SK-N-SH (cell line): ENCODE data around the gene CD276. TPM values are rescaled to one million over a fixed set of nuclear protein-coding genes. Genes with fewer than 3 reads are reported as not detected.

Experiments
- CTCF ChIA-PET: fragments of 300-600, 350-600 bp; formaldehyde crosslinking; extraction: SDS; loops from one replicate; lab custom pipeline; 2021; lab: Yijun Ruan, JAX
- POLR2A ChIA-PET: fragments of 350-600 bp; sonication (Branson Sonifier 250); formaldehyde crosslinking; extraction: SDS; loops from one replicate; lab custom pipeline; 2020; ENCODE audit warnings: antibody characterized with exemption, inconsistent platforms; lab: Yijun Ruan, JAX
- DNase-seq: peaks from one replicate; pipeline ENCODE4 v3.0.0; 2012
- H2AFZ ChIP-seq: fragments of 200-600 bp; sonication (generic); 2 replicates; pipeline ENCODE4 v1.8.1; 2016; ENCODE audit warnings: antibody characterized with exemption, mild to moderate bottlenecking, low read depth
- H3F3A ChIP-seq: fragments of 200-600 bp; sonication (generic); replicated peaks from 2 replicates; pipeline ENCODE3; 2016; ENCODE audit warnings: antibody characterized with exemption, mild to moderate bottlenecking; ENCODE audit not compliant: insufficient read depth
- H3K27ac ChIP-seq, 2 experiments: fragments of 200-500 bp in 1 of 2; fragments of 200-600 bp in 1 of 2; sonication (Bioruptor generic) in 1 of 2; sonication (generic), shearing (Covaris generic) in 1 of 2; 2 replicates each; pipeline versions ENCODE4 v1.5.1 to v1.6.1; 2014 to 2016; ENCODE audit warnings: low read depth in 2 of 2, inconsistent platforms in 1 of 2, low read length in 1 of 2, mild to moderate bottlenecking in 1 of 2, mixed read lengths in 1 of 2
- H3K27me3 ChIP-seq: fragments of 200-600 bp; sonication (generic), shearing (Covaris generic); 2 replicates; pipeline ENCODE4 v1.6.1; 2016; ENCODE audit warnings: mixed run types; ENCODE audit not compliant: insufficient read depth
- H3K36me3 ChIP-seq, 2 experiments: fragments of 200-500 bp in 1 of 2; fragments of 200-600 bp in 1 of 2; sonication (Bioruptor generic) in 1 of 2; sonication (generic) in 1 of 2; replicated peaks in 1 of 2; 2 replicates each; pipeline versions ENCODE3 to v1.5.1; 2014 to 2016; ENCODE audit warnings: low read length in 1 of 2, mild to moderate bottlenecking in 1 of 2; ENCODE audit not compliant: insufficient read depth in 2 of 2, control insufficient read depth in 1 of 2
- H3K4me1 ChIP-seq, 2 experiments: fragments of 200-500 bp in 1 of 2; fragments of 200-600 bp in 1 of 2; sonication (Bioruptor generic) in 1 of 2; sonication (generic), shearing (Covaris generic) in 1 of 2; 2 replicates each; pipeline versions ENCODE4 v1.5.1 to v1.6.1; 2014 to 2016; ENCODE audit warnings: low read depth in 1 of 2, low read length in 1 of 2, mixed run types in 1 of 2; ENCODE audit not compliant: insufficient read depth in 2 of 2, control insufficient read depth in 1 of 2
- H3K4me2 ChIP-seq: fragments of 200-600 bp; sonication (generic), shearing (Covaris generic); 2 replicates; pipeline ENCODE4 v1.6.1; 2017; ENCODE audit warnings: mixed run types
- H3K4me3 ChIP-seq, 2 experiments: fragments of 200-500 bp in 1 of 2; fragments of 200-600 bp in 1 of 2; sonication (Bioruptor generic) in 1 of 2; sonication (generic), shearing (Covaris generic) in 1 of 2; 2 replicates each; pipeline versions ENCODE4 v1.5.1 to v1.8.1; 2014 to 2016; ENCODE audit warnings: low read depth in 2 of 2, inconsistent platforms in 1 of 2, low read length in 1 of 2, mild to moderate bottlenecking in 1 of 2, mixed read lengths in 1 of 2, moderate library complexity in 1 of 2
- H3K79me2 ChIP-seq: fragments of 200-600 bp; sonication (generic); 2 replicates; pipeline ENCODE4 v1.8.1; 2017; ENCODE audit warnings: mild to moderate bottlenecking; ENCODE audit not compliant: insufficient read depth
- H3K9ac ChIP-seq: fragments of 200-600 bp; sonication (generic); 2 replicates; pipeline ENCODE4 v1.6.1; 2017; ENCODE audit warnings: mixed run types
- H3K9me2 ChIP-seq: fragments of 200-600 bp; sonication (generic); 2 replicates; pipeline ENCODE4 v1.6.1; 2017; ENCODE audit warnings: mixed run types
- H3K9me3 ChIP-seq: fragments of 200-600 bp; sonication (generic); 2 replicates; pipeline ENCODE4 v1.6.1; 2017; ENCODE audit warnings: mixed run types, mild to moderate bottlenecking, moderate library complexity
- H4K20me1 ChIP-seq: fragments of 200-600 bp; sonication (generic); 2 replicates; pipeline ENCODE4 v1.6.1; 2017; ENCODE audit warnings: mild to moderate bottlenecking, mixed run types; ENCODE audit not compliant: insufficient read depth
- CTCF ChIP-seq: fragments of 200-600 bp; sonication (generic); IDR thresholded peaks from 2 replicates; pipeline ENCODE4 v1.6.1; 2017; ENCODE audit warnings: antibody characterized with exemption, mild to moderate bottlenecking, moderate library complexity
- EP300 ChIP-seq, 2 experiments: IDR thresholded peaks; 2 replicates each; pipeline versions ENCODE4 v1.4.0 to v1.6.1; 2012; ENCODE audit warnings: borderline replicate concordance in 1 of 2, low read depth in 1 of 2, low read length in 1 of 2
- FOXJ3 ChIP-seq: sonication (generic); formaldehyde crosslinking; IDR thresholded peaks from 2 replicates; pipeline ENCODE4 v1.5.1; 2020; ENCODE audit warnings: mild to moderate bottlenecking, missing genetic modification reagents
- FOXM1 ChIP-seq: IDR thresholded peaks from 2 replicates; pipeline ENCODE4 v1.4.0; 2012; ENCODE audit warnings: low read depth, mild to moderate bottlenecking
- GATA2 ChIP-seq: sonication (generic); formaldehyde crosslinking; IDR thresholded peaks from 2 replicates; pipeline ENCODE4 v1.5.0; 2020; ENCODE audit warnings: mild to moderate bottlenecking, missing genetic modification reagents
- RFX5 ChIP-seq: IDR thresholded peaks from 2 replicates; pipeline ENCODE4 v1.6.1; 2012; ENCODE audit warnings: mild to moderate bottlenecking, improper control_type of control experiment, low read length
- TEAD4 ChIP-seq: IDR thresholded peaks from 2 replicates; pipeline ENCODE4 v1.4.0; 2012; ENCODE audit warnings: mild to moderate bottlenecking, borderline replicate concordance; ENCODE audit not compliant: insufficient read depth
- ZBTB33 ChIP-seq: IDR thresholded peaks from 2 replicates; pipeline ENCODE4 v1.4.0; 2012; ENCODE audit warnings: low read depth, borderline replicate concordance
- WGBS: methylation state at CpG from one replicate; pipeline ENCODE4 v1.1.6; 2017; ENCODE audit warnings: low lambda C conversion rate; 5-methylcytosine and 5-hydroxymethylcytosine counted together
- polyA plus RNA-seq, 3 experiments: library from polyadenylated mRNA; depleted of rRNA; stranded (reverse); fragments of >200 nt; gene quantifications; 2 replicates each; pipeline ENCODE4 v1.2.3, GENCODE V29; 2012
- TF ChIP-seq, protein P1 (sequence below): fragments of 150-350 bp; IDR thresholded peaks from 2 replicates; pipeline ENCODE4 v1.6.1; 2017; ENCODE audit warnings: antibody characterized with exemption, low read length, low read depth, borderline replicate concordance

Gene CD276
- polyA plus RNA-seq, 1 of the 3 experiments (the other 2 are of a cell fraction): 86.2 TPM

DNA sequence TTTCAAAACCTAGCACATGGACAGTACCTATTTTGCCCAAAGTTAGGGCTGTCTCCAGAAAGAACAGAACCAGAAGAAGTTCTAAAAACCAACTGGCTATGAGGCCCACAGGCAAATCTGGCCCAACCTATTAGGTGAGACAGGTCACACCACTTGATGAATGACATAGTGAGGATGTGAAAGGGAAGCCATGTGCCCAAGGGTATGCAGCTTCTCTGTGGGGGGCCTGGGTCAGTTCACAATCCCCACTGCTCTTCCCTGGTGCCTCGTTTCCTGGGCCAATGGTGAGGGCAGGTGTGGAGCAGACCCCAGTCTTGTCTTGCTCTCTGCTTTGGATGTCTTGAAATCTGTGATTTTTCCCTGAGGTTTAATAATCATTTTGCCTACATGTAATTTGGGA lies 60.1 kb downstream of the CD276 start:
- Histone ChIP-seq H3K9me3 (no peaks in the 10 kb centered on the region), H3F3A (no peaks in the 10 kb centered on the region), H2AFZ (no peak overlapping the region), H3K27ac (no peak overlapping the region), H3K36me3 (no peaks in the 10 kb centered on the region), H3K27me3 (no peaks in the 10 kb centered on the region), H3K9ac (no peak overlapping the region), H3K79me2 (no peaks in the 10 kb centered on the region), H4K20me1 (no peaks in the 10 kb centered on the region), H3K4me3 (no peak overlapping the region), H3K4me1 (peaks cover 7 to 19% of the 10 kb centered on the region in 2 experiments; a peak in 1 of 4 replicates), H3K4me2 (no peak overlapping the region), H3K9me2 (no peaks in the 10 kb centered on the region)
- 78% methylated on average over 1 of the region's 1 CpG for whole genome bisulfite sequencing
- ChIA-PET POLR2A (no interaction called here), CTCF (interaction anchor here (1.0 to 1.4 kb wide), 2 partner anchors 27 to 67 kb away, joined by 3 to 5 read pairs; no protein-coding TSS in a partner anchor)
- TF ChIP-seq, protein P1, sequence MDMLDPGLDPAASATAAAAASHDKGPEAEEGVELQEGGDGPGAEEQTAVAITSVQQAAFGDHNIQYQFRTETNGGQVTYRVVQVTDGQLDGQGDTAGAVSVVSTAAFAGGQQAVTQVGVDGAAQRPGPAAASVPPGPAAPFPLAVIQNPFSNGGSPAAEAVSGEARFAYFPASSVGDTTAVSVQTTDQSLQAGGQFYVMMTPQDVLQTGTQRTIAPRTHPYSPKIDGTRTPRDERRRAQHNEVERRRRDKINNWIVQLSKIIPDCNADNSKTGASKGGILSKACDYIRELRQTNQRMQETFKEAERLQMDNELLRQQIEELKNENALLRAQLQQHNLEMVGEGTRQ: no peak
- no peak for TF ChIP-seq EP300 (IDR thresholded peaks at IDR 0.05; ENCODE audit: borderline replicate concordance in 1 of 2, low read depth in 1 of 2, low read length in 1 of 2)
- DNase-seq: no peak

- ChIA-PET POLR2A (no interaction called here), CTCF (interaction anchor here (1.0 to 1.4 kb wide), 3 partner anchors 26 to 68 kb away, joined by 3 to 5 read pairs (median 3); no protein-coding TSS in a partner anchor)
- no peak for TF ChIP-seq FOXM1
- no peak for TF ChIP-seq EP300 (IDR thresholded peaks at IDR 0.05; ENCODE audit: borderline replicate concordance in 1 of 2, low read depth in 1 of 2, low read length in 1 of 2)
- no peak for TF ChIP-seq FOXJ3 (CRISPR knock-in tag)
- no peak for TF ChIP-seq RFX5
- TF ChIP-seq CTCF: no peak
- no peak for TF ChIP-seq GATA2 (CRISPR knock-in tag)
- no peak for TF ChIP-seq TEAD4
- TF ChIP-seq, protein P1: no peak
- no peak for TF ChIP-seq ZBTB33
- Histone ChIP-seq H3K9me3 (no peaks in the 10 kb centered on the region), H3K36me3 (no peaks in the 10 kb centered on the region), H3K27ac (no peak overlapping the region), H3K4me1 (peaks cover 7 to 19% of the 10 kb centered on the region in 2 experiments; a peak in 1 of 4 replicates), H3K79me2 (no peaks in the 10 kb centered on the region), H3K4me2 (no peak overlapping the region), H3K27me3 (no peaks in the 10 kb centered on the region), H4K20me1 (no peaks in the 10 kb centered on the region), H3K9me2 (no peaks in the 10 kb centered on the region), H2AFZ (no peak overlapping the region), H3F3A (no peaks in the 10 kb centered on the region), H3K4me3 (no peak overlapping the region), H3K9ac (no peak overlapping the region)
- DNase-seq: no peak
- 79% methylated on average over 7 of the region's 7 CpGs for WGBS
Measured at GRCh38 chr15:73745073-73745472, 60.9 kb downstream of the CD276 start.
